SK-N-SH (cell line): ENCODE data around the gene NPC1L1. TPM values are rescaled to one million over a fixed set of nuclear protein-coding genes. Genes with fewer than 3 reads are reported as not detected.

Source experiments
- CTCF ChIA-PET: fragments of 300-600, 350-600 bp; formaldehyde crosslinking; extraction: SDS; loops from one replicate; lab custom pipeline; 2021; lab: Yijun Ruan, JAX
- POLR2A ChIA-PET: fragments of 350-600 bp; sonication (Branson Sonifier 250); formaldehyde crosslinking; extraction: SDS; loops from one replicate; lab custom pipeline; 2020; ENCODE audit warnings: antibody characterized with exemption, inconsistent platforms; lab: Yijun Ruan, JAX
- DNase-seq: peaks from one replicate; pipeline ENCODE4 v3.0.0; 2012
- H2AFZ ChIP-seq: fragments of 200-600 bp; sonication (generic); 2 replicates; pipeline ENCODE4 v1.8.1; 2016; ENCODE audit warnings: antibody characterized with exemption, mild to moderate bottlenecking, low read depth
- H3F3A ChIP-seq: fragments of 200-600 bp; sonication (generic); replicated peaks from 2 replicates; pipeline ENCODE3; 2016; ENCODE audit warnings: antibody characterized with exemption, mild to moderate bottlenecking; ENCODE audit not compliant: insufficient read depth
- H3K27ac ChIP-seq, 2 experiments: fragments of 200-500 bp in 1 of 2; fragments of 200-600 bp in 1 of 2; sonication (Bioruptor generic) in 1 of 2; sonication (generic), shearing (Covaris generic) in 1 of 2; 2 replicates each; pipeline versions ENCODE4 v1.5.1 to v1.6.1; 2014 to 2016; ENCODE audit warnings: low read depth in 2 of 2, inconsistent platforms in 1 of 2, low read length in 1 of 2, mild to moderate bottlenecking in 1 of 2, mixed read lengths in 1 of 2
- H3K27me3 ChIP-seq: fragments of 200-600 bp; sonication (generic), shearing (Covaris generic); 2 replicates; pipeline ENCODE4 v1.6.1; 2016; ENCODE audit warnings: mixed run types; ENCODE audit not compliant: insufficient read depth
- H3K36me3 ChIP-seq, 2 experiments: fragments of 200-500 bp in 1 of 2; fragments of 200-600 bp in 1 of 2; sonication (Bioruptor generic) in 1 of 2; sonication (generic) in 1 of 2; replicated peaks in 1 of 2; 2 replicates each; pipeline versions ENCODE3 to v1.5.1; 2014 to 2016; ENCODE audit warnings: low read length in 1 of 2, mild to moderate bottlenecking in 1 of 2; ENCODE audit not compliant: insufficient read depth in 2 of 2, control insufficient read depth in 1 of 2
- H3K4me1 ChIP-seq, 2 experiments: fragments of 200-500 bp in 1 of 2; fragments of 200-600 bp in 1 of 2; sonication (Bioruptor generic) in 1 of 2; sonication (generic), shearing (Covaris generic) in 1 of 2; 2 replicates each; pipeline versions ENCODE4 v1.5.1 to v1.6.1; 2014 to 2016; ENCODE audit warnings: low read depth in 1 of 2, low read length in 1 of 2, mixed run types in 1 of 2; ENCODE audit not compliant: insufficient read depth in 2 of 2, control insufficient read depth in 1 of 2
- H3K4me2 ChIP-seq: fragments of 200-600 bp; sonication (generic), shearing (Covaris generic); 2 replicates; pipeline ENCODE4 v1.6.1; 2017; ENCODE audit warnings: mixed run types
- H3K4me3 ChIP-seq, 2 experiments: fragments of 200-500 bp in 1 of 2; fragments of 200-600 bp in 1 of 2; sonication (Bioruptor generic) in 1 of 2; sonication (generic), shearing (Covaris generic) in 1 of 2; 2 replicates each; pipeline versions ENCODE4 v1.5.1 to v1.8.1; 2014 to 2016; ENCODE audit warnings: low read depth in 2 of 2, inconsistent platforms in 1 of 2, low read length in 1 of 2, mild to moderate bottlenecking in 1 of 2, mixed read lengths in 1 of 2, moderate library complexity in 1 of 2
- H3K79me2 ChIP-seq: fragments of 200-600 bp; sonication (generic); 2 replicates; pipeline ENCODE4 v1.8.1; 2017; ENCODE audit warnings: mild to moderate bottlenecking; ENCODE audit not compliant: insufficient read depth
- H3K9ac ChIP-seq: fragments of 200-600 bp; sonication (generic); 2 replicates; pipeline ENCODE4 v1.6.1; 2017; ENCODE audit warnings: mixed run types
- H3K9me2 ChIP-seq: fragments of 200-600 bp; sonication (generic); 2 replicates; pipeline ENCODE4 v1.6.1; 2017; ENCODE audit warnings: mixed run types
- H3K9me3 ChIP-seq: fragments of 200-600 bp; sonication (generic); 2 replicates; pipeline ENCODE4 v1.6.1; 2017; ENCODE audit warnings: mixed run types, mild to moderate bottlenecking, moderate library complexity
- H4K20me1 ChIP-seq: fragments of 200-600 bp; sonication (generic); 2 replicates; pipeline ENCODE4 v1.6.1; 2017; ENCODE audit warnings: mild to moderate bottlenecking, mixed run types; ENCODE audit not compliant: insufficient read depth
- ELF1 ChIP-seq: IDR thresholded peaks from 2 replicates; pipeline ENCODE4 v1.4.0; 2012
- EP300 ChIP-seq, 2 experiments: IDR thresholded peaks; 2 replicates each; pipeline versions ENCODE4 v1.4.0 to v1.6.1; 2012; ENCODE audit warnings: borderline replicate concordance in 1 of 2, low read depth in 1 of 2, low read length in 1 of 2
- EZH2phosphoT487 ChIP-seq: fragments of 200-600 bp; sonication (generic); IDR thresholded peaks from 2 replicates; pipeline ENCODE4 v1.6.1; 2017; ENCODE audit warnings: low read depth, mixed run types, mild to moderate bottlenecking, antibody characterized with exemption, moderate library complexity, borderline replicate concordance
- FOSL2 ChIP-seq: IDR thresholded peaks from 2 replicates; pipeline ENCODE4 v1.4.0; 2012; ENCODE audit warnings: low read depth, mild to moderate bottlenecking, moderate library complexity, borderline replicate concordance
- FOXJ3 ChIP-seq: sonication (generic); formaldehyde crosslinking; IDR thresholded peaks from 2 replicates; pipeline ENCODE4 v1.5.1; 2020; ENCODE audit warnings: mild to moderate bottlenecking, missing genetic modification reagents
- GATA2 ChIP-seq: sonication (generic); formaldehyde crosslinking; IDR thresholded peaks from 2 replicates; pipeline ENCODE4 v1.5.0; 2020; ENCODE audit warnings: mild to moderate bottlenecking, missing genetic modification reagents
- MEF2A ChIP-seq: IDR thresholded peaks from 2 replicates; pipeline ENCODE4 v1.4.0; 2012; ENCODE audit warnings: low read depth, borderline replicate concordance
- NRF1 ChIP-seq: IDR thresholded peaks from 2 replicates; pipeline ENCODE4 v1.6.1; 2012; ENCODE audit warnings: low read depth, mild to moderate bottlenecking, low read length
- PBX3 ChIP-seq: IDR thresholded peaks from 2 replicates; pipeline ENCODE4; 2012
- POLR2AphosphoS5 ChIP-seq: IDR thresholded peaks from 2 replicates; pipeline ENCODE4 v1.6.1; 2012; ENCODE audit warnings: low read depth, low read length
- REST ChIP-seq: IDR thresholded peaks from 2 replicates; pipeline ENCODE4 v1.6.1; 2012; ENCODE audit warnings: mild to moderate bottlenecking, low read depth, low read length, moderate library complexity
- RXRA ChIP-seq: IDR thresholded peaks from 2 replicates; pipeline ENCODE4 v1.4.0; 2012; ENCODE audit warnings: low read depth, mild to moderate bottlenecking, borderline replicate concordance
- TEAD4 ChIP-seq: IDR thresholded peaks from 2 replicates; pipeline ENCODE4 v1.4.0; 2012; ENCODE audit warnings: mild to moderate bottlenecking, borderline replicate concordance; ENCODE audit not compliant: insufficient read depth
- USF1 ChIP-seq: IDR thresholded peaks from 2 replicates; pipeline ENCODE4 v1.4.0; 2012; ENCODE audit warnings: low read depth, borderline replicate concordance
- WGBS: methylation state at CpG from one replicate; pipeline ENCODE4 v1.1.6; 2017; ENCODE audit warnings: low lambda C conversion rate; 5-methylcytosine and 5-hydroxymethylcytosine counted together
- polyA plus RNA-seq, 3 experiments: library from polyadenylated mRNA; depleted of rRNA; stranded (reverse); fragments of >200 nt; gene quantifications; 2 replicates each; pipeline ENCODE4 v1.2.3, GENCODE V29; 2012

NPC1L1 gene
- polyA plus RNA-seq, 1 of the 3 experiments (the other 2 are of a cell fraction): not detected

- H3K9me3 ChIP-seq: no peaks in the 10 kb centered on the region; the same call in 1 of the 2 replicates
- WGBS: 19% methylated on average over 4 of the region's 4 CpGs
- H3K4me3 ChIP-seq: no peak overlapping the region
- no peaks in the 10 kb centered on the region for H3K4me1 ChIP-seq
- no peak overlapping the region for H3K4me2 ChIP-seq
- H3F3A ChIP-seq: no peaks in the 10 kb centered on the region
- CTCF ChIA-PET: interaction anchor here (0.9 to 1.8 kb wide), 5 partner anchors 8 to 53 kb away, joined by 3 to 6 read pairs (median 4); partner anchors contain the start of gene NUDCD3
- no peaks in the 10 kb centered on the region for H3K9me2 ChIP-seq
- no peak overlapping the region for H2AFZ ChIP-seq
- H4K20me1 ChIP-seq: no peaks in the 10 kb centered on the region
- POLR2A ChIA-PET: interaction anchor here (0.6 kb wide), 1 partner anchor 119 kb away, joined by 3 read pairs; no protein-coding TSS in a partner anchor
- no peaks in the 10 kb centered on the region for H3K79me2 ChIP-seq
- no peaks in the 10 kb centered on the region for H3K36me3 ChIP-seq
- no peak overlapping the region for H3K27ac ChIP-seq
- no peak overlapping the region for H3K9ac ChIP-seq
- DNase-seq: no peak
- H3K27me3 ChIP-seq: no peaks in the 10 kb centered on the region; the same call in 1 of the 2 replicates
- TF ChIP-seq USF1 (no peak), MEF2A (no peak), REST (no peak), GATA2 (CRISPR knock-in tag) (no peak), TEAD4 (no peak), ELF1 (no peak), NRF1 (no peak), EP300 (IDR thresholded peaks at IDR 0.05; ENCODE audit: borderline replicate concordance in 1 of 2, low read depth in 1 of 2, low read length in 1 of 2) (no peak), FOSL2 (no peak), FOXJ3 (CRISPR knock-in tag) (no peak), PBX3 (no peak), EZH2phosphoT487 (no peak), RXRA (no peak), POLR2AphosphoS5 (no peak)
Observed at GRCh38 chr7:44511863-44512468, 29.2 kb downstream of the NPC1L1 start.
